ENCODE data around the gene EML1. TPM values are rescaled to one million over a fixed set of nuclear protein-coding genes. Genes with fewer than 3 reads are reported as not detected.

EML1 gene
- polyA plus RNA-seq, 1 experiment: 14.2 TPM

GRCh38 chr14:99937475-99938244 lies 144.4 kb downstream of the EML1 start:
- H3K4me3 ChIP-seq (ENCODE audit: low read depth, low read length): no peak overlapping the region
- TF ChIP-seq CTCF (IDR thresholded peaks at IDR 0.05; ENCODE audit: insufficient read depth, low read depth, low read length): no peak
- POLR2A ChIA-PET: no interaction called here
- CTCF ChIA-PET: interaction anchor here (0.7 to 2.0 kb wide), 3 partner anchors 8 to 220 kb away, joined by 3 to 9 read pairs (median 3); no protein-coding TSS in a partner anchor
- no peak for DNase-seq (ENCODE audit: low read depth)
- no peaks in the 10 kb centered on the region for H3K27me3 ChIP-seq (ENCODE audit: control insufficient read depth, insufficient read depth, low read length)
- H3K36me3 ChIP-seq (ENCODE audit: control insufficient read depth, insufficient read depth, low read length): peaks cover 6% of the 10 kb centered on the region

DNA sequence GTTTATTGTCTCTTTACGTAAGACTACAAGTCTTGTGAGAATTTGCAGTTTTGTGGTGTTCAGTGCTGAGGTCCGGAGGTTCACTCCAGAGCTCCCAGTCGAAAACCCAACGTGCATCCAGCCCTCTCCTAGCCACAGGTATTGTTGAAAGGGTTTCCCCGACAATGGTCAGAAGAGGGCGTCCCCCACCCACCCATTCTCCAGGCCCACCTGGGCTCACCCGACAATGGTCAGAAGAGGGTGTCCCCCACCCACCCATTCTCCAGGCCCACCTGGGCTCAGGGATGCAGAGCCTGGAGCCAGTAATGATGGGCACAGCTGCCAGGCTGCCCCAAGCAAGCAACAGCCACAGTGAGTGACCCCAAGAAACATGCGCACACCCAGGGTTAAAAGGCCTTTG lies 145.2 kb downstream of the EML1 start:
- no peak for DNase-seq (ENCODE audit: low read depth)
- ChIA-PET POLR2A (no interaction called here), CTCF (interaction anchor here (2.0 kb wide), 1 partner anchor 9 kb away, joined by 9 read pairs; no protein-coding TSS in a partner anchor)
- TF ChIP-seq CTCF (IDR thresholded peaks at IDR 0.05; ENCODE audit: insufficient read depth, low read depth, low read length): no peak
- H3K36me3 ChIP-seq (ENCODE audit: control insufficient read depth, insufficient read depth, low read length): peaks cover 6% of the 10 kb centered on the region
- no peaks in the 10 kb centered on the region for H3K27me3 ChIP-seq (ENCODE audit: control insufficient read depth, insufficient read depth, low read length)
- no peak overlapping the region for H3K4me3 ChIP-seq (ENCODE audit: low read depth, low read length)

- H3K36me3 ChIP-seq (ENCODE audit: control insufficient read depth, insufficient read depth, low read length): peaks cover 6% of the 10 kb centered on the region
- ChIA-PET POLR2A (no interaction called here), CTCF (interaction anchor here (2.0 kb wide), 1 partner anchor 9 kb away, joined by 9 read pairs; no protein-coding TSS in a partner anchor)
- TF ChIP-seq CTCF (IDR thresholded peaks at IDR 0.05; ENCODE audit: insufficient read depth, low read depth, low read length): no peak
- H3K27me3 ChIP-seq (ENCODE audit: control insufficient read depth, insufficient read depth, low read length): no peaks in the 10 kb centered on the region
- no peak for DNase-seq (ENCODE audit: low read depth)
- no peak overlapping the region for H3K4me3 ChIP-seq (ENCODE audit: low read depth, low read length)
Observed at GRCh38 chr14:99938896-99939295, 145.7 kb downstream of the EML1 start.

GRCh38 chr14:99939421-99939820 lies 146.2 kb downstream of the EML1 start:
- no peak for TF ChIP-seq CTCF (IDR thresholded peaks at IDR 0.05; ENCODE audit: insufficient read depth, low read depth, low read length)
- CTCF ChIA-PET: interaction anchor here (2.0 kb wide), 1 partner anchor 8 kb away, joined by 9 read pairs; no protein-coding TSS in a partner anchor
- H3K27me3 ChIP-seq (ENCODE audit: control insufficient read depth, insufficient read depth, low read length): no peaks in the 10 kb centered on the region
- POLR2A ChIA-PET: no interaction called here
- H3K36me3 ChIP-seq (ENCODE audit: control insufficient read depth, insufficient read depth, low read length): peaks cover 6% of the 10 kb centered on the region
- no peak overlapping the region for H3K4me3 ChIP-seq (ENCODE audit: low read depth, low read length)
- DNase-seq (ENCODE audit: low read depth): no peak

DNA sequence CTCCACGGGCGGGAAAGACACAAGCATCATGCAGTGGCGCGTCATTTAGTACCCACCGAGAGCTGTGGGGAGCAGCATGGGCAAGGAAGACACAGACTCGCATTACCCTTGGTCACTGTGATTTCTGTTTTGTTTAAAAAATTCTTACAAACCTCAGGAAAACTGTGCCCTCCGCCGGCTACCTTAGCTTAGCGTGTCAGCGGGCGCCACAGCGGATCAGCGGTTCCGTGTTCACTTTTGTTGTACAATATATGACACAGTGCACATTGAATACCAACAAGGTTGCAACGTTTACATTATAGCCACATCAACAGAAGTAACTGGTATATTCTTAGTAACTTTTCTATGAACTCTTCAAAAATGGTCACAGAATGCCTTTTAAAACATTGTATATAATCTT lies 146.9 kb downstream of the EML1 start:
- no peaks in the 10 kb centered on the region for H3K27me3 ChIP-seq (ENCODE audit: control insufficient read depth, insufficient read depth, low read length)
- DNase-seq (ENCODE audit: low read depth): no peak
- CTCF ChIA-PET: no interaction called here
- TF ChIP-seq CTCF (IDR thresholded peaks at IDR 0.05; ENCODE audit: insufficient read depth, low read depth, low read length): no peak
- POLR2A ChIA-PET: no interaction called here
- peaks cover 6% of the 10 kb centered on the region for H3K36me3 ChIP-seq (ENCODE audit: control insufficient read depth, insufficient read depth, low read length)
- no peak overlapping the region for H3K4me3 ChIP-seq (ENCODE audit: low read depth, low read length)
